ENCODE measurements around the gene SOX6. TPM values are rescaled to one million over a fixed set of nuclear protein-coding genes. Genes with fewer than 3 reads are reported as not detected.

Gene SOX6
- total RNA-seq, 1 donor = 0.27 TPM

DNA sequence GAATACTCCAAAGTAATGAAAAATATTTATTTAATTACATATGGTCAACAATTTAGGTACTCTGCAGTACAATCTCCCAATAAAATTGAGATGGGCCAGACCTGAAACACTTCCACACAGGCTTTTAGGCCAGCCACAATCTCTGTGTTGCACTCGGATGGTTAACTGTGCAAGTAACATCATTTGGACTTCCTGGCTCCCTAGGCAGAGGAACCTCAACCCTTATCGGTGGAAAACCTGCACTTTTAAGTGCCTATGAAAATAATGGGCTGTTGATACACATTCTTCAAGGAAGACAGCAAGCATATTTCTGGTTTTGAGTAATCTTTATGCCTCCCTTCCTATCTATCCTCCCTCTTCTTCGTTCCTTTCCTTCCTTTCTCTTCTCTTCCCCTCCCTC lies 343.1 kb downstream of the SOX6 start:
- DNase-seq (ENCODE audit: low read depth in 2 of 3, low spot score in 2 of 3) = no peak

DNA sequence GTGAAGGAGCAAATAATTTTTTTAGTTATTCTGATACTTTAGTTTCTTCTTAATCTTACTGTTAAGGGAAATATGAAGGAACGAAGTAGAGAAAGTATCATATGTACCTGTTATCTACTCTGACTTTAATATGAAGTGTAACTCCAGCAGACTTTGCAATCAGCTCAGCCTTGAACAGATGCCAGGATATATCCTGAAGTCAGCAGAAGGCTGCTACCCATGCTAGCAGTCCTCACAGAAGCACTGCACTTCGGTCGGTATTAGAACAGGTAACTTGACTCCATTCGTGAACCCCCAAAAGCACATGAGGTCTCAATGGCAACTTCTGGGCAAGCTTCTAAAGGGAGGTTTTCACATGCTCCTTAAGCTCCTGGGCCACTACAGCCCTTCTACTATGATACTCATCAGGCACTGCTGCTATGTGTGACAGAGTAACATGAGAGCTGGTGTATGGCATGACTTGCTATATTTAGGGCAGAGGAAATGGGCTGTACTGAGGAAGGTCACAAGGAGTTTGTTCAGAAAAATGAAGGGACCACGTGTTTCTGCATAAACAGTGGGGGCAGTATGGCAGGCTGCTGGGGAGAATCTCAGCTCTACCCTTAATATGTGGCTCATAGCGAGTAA lies 344.1 kb downstream of the SOX6 start:
- DNase-seq (ENCODE audit: low read depth in 2 of 3, low spot score in 2 of 3) = peak in 1 of 3 donors; percentile 6

DNA sequence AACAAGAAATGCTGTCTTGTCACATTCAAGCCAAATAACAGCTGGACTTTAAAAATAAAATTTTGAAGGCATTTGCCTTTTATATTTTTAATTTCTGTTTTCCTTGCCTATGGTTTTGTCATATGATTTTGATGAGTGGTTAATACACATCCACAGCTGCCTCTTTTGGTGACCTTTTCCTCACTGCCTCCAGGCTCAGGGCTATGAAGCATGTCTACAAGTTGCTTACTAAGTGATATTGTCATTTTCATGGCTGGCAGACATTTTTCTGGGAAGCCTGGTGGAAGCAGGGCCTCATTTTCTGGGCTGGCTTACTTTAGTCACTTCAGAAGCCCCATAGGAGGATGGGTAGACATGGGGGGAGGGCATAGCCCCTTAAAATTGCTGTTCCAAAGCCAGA lies 344.9 kb downstream of the SOX6 start:
- no peak for DNase-seq (ENCODE audit: low read depth in 2 of 3, low spot score in 2 of 3)

- no peak for DNase-seq (ENCODE audit: low read depth in 2 of 3, low spot score in 2 of 3)
Observed at GRCh38 chr11:16009021-16009420, 347.3 kb downstream of the SOX6 start.

- DNase-seq (ENCODE audit: low read depth in 2 of 3, low spot score in 2 of 3) = no peak
Observed at GRCh38 chr11:16007514-16007913, 348.8 kb downstream of the SOX6 start.

DNA sequence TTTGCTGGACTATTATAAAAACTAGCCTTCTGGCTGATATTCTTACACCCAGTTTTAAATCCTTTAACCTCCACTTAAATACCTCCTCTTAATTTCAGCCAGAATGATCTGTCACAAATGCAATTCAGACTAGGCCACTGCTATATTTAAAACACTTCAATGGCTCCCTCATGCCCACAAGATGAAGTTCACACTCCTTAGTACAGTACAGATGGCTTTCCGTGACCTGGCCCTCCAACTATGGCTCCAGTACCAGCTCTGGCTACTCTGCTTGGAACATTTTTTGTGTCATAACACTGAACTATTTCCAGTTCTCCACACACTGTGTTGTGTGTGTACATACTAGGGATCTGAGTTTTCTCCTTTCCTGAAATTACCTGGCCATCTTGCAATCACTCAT lies 353.4 kb downstream of the SOX6 start:
- no peak for DNase-seq (ENCODE audit: low read depth in 2 of 3, low spot score in 2 of 3)

- DNase-seq (ENCODE audit: low read depth in 2 of 3, low spot score in 2 of 3) = peak in 1 of 3 donors; percentile 27
Observed at GRCh38 chr11:16001899-16002426, 354.4 kb downstream of the SOX6 start.

- DNase-seq (ENCODE audit: low read depth in 2 of 3, low spot score in 2 of 3) = no peak
Observed at GRCh38 chr11:16001044-16001568, 355.2 kb downstream of the SOX6 start.

GRCh38 chr11:16000065-16000464 lies 356.3 kb downstream of the SOX6 start:
- DNase-seq (ENCODE audit: low read depth in 2 of 3, low spot score in 2 of 3) = no peak

GRCh38 chr11:15993345-15993744 lies 363.0 kb downstream of the SOX6 start:
- no peak for DNase-seq (ENCODE audit: low read depth in 2 of 3, low spot score in 2 of 3)

DNA sequence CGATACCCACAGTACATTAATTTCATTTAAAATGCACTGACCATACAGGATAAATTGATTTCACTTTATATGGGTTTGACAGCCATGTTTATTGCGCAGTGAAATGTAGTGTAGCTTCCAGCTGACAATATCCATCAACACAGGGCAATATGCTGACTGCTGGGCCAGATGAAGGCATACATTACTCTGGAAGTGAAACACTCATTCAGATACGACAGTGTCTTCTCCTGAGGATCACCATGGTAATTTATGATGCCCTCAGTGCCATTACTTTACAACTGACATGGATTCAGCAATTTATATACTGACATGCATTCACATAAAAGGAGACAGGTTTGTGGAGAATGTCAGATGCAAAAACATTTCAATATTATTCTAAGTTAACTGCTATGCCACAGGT lies 365.1 kb downstream of the SOX6 start:
- DNase-seq (ENCODE audit: low read depth in 2 of 3, low spot score in 2 of 3) = no peak

GRCh38 chr11:15989685-15990084 lies 366.7 kb downstream of the SOX6 start:
- no peak for DNase-seq (ENCODE audit: low read depth in 2 of 3, low spot score in 2 of 3)

DNA sequence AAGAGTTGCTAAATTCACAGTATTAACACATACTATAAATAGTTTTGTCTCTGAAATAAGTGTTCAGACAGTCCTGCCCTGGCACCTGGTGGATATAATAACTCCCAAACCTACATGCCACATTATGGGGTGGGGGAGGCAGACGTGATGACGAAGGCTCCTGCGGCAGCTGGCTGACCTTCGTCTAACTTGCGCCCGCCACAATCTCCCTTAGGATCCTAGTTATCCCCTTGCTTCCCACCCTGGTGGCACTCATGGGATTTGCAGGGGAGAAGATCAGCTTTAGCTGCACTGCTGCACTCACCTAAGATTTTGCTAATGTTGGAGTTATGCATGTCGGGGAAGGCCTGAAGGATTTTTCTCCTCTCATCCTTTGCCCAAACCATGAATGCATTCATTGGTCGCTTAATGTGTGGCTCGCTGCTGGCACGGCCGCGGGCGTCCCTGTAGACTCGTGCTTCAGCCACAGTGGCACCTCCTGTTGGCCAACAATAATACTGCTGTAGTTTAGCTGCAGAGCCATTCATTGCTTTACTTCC lies 367.6 kb downstream of the SOX6 start:
- peak in 1 of 3 donors; percentile 11 for DNase-seq (ENCODE audit: low read depth in 2 of 3, low spot score in 2 of 3)

- no peak for DNase-seq (ENCODE audit: low read depth in 2 of 3, low spot score in 2 of 3)
Observed at GRCh38 chr11:15988016-15988550, 368.3 kb downstream of the SOX6 start.

GRCh38 chr11:15987046-15987445 lies 369.3 kb downstream of the SOX6 start:
- DNase-seq (ENCODE audit: low read depth in 2 of 3, low spot score in 2 of 3) = no peak

DNA sequence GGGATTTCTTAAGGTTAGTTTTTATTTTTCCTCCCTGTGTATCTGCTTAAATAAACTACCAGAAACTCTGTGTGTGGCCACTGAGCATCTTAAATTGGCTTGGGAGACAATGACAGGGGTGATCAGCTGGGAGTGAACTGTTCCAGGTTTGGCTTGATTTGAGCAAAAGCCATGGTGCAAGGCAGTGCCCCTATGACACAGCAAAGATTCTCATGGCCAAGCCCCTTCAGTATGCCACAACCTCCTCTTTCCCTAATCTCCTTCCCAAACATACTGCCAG lies 370.5 kb downstream of the SOX6 start:
- DNase-seq (ENCODE audit: low read depth in 2 of 3, low spot score in 2 of 3) = no peak

DNA sequence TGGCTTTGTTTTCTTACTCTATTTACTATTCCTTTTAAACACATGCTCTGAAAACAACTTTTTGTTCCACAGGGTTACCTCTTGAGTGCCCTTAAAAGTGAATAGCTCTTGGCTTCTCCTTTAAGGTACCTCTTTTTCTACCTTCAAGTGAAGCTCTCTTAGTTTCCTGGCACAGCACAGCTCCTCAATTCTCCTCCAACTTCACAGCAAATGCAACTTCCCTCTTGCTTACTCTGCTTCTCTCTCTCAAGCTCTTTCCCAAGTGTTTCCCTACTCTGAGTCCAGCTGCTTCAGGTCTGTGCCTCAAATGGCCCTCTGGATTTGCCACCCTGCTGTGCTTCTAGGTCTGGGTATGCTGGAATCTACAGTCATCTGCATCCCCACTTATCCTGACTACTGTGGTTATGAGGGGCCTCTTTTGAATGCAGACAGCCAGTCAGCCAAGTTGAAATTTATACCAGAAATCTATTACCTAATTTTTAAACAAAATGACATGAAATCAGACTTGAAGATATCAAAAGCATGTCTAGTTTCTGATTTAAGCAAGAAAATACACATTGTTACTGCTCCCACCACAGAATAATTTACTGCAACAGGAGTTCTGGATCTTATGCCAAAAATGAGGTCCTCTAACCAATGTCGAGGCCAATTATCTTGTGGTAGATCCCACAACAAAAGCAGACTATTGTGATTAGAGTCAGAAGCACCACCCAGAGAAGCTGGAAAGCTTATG lies 371.1 kb downstream of the SOX6 start:
- DNase-seq (ENCODE audit: low read depth in 2 of 3, low spot score in 2 of 3) = no peak

DNA sequence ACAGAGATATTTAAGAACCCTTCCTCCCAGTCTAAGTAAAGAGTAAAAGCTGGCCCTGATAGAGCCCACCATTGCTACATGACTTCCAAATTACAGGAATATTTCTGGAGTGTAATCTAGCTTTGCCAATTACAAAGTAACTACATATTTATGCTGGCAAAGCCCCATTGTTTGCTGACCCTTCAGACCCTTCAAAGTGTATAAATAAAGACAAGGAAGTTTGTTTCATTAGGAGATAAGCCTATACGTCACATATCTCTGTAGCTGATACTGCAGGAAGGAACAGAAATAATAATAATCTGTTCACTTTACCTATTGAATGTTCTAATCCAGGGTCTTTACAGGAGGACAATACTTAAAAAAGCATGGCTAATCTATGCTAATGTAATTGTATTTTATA lies 375.1 kb downstream of the SOX6 start:
- no peak for DNase-seq (ENCODE audit: low read depth in 2 of 3, low spot score in 2 of 3)

DNA sequence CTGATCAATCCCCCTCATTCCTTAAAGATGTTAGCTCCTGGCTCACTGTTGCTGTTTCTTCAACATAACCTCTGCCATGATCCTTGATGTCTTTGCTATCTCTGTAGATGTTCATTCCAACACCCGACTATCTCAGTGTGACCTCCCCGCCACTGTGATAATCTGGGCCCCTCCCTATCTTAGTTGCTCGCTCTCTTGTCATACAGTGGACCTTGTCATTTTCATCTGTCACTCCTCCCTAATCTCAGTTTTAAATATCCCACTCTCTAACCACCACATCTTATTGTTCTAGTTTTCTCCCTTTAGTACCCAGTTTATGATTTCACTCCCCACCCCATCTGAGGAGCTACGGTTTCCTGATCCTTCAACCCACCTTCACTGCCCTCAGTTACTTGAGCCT lies 379.2 kb downstream of the SOX6 start:
- no peak for DNase-seq (ENCODE audit: low read depth in 2 of 3, low spot score in 2 of 3)

GRCh38 chr11:15976433-15977045 lies 379.8 kb downstream of the SOX6 start:
- DNase-seq (ENCODE audit: low read depth in 2 of 3, low spot score in 2 of 3) = peak in 1 of 3 donors; percentile 17

GRCh38 chr11:15975742-15976141 lies 380.6 kb downstream of the SOX6 start:
- DNase-seq (ENCODE audit: low read depth in 2 of 3, low spot score in 2 of 3) = no peak
